HCT116 (cell line): ENCODE measurements around the gene PTBP1. TPM values are rescaled to one million over a fixed set of nuclear protein-coding genes. Genes with fewer than 3 reads are reported as not detected.

Experiments
- ATAC-seq: fragments of 200-7000 bp; cut with Tn5 transposase; 2 replicates; pipeline ENCODE4 v1.9.1; 2020; ENCODE audit warnings: mild to moderate bottlenecking, moderate library complexity
- BruUV-seq: library from RNA; stranded (reverse); fragments of 400-500 nt; replicated peaks from 2 replicates; lab custom pipeline; 2021; lab: Mats Ljungman, UMichigan
- CTCF ChIA-PET: fragments of 300-600 bp; sonication (Branson Sonifier 250); formaldehyde crosslinking; loops from one replicate; lab custom pipeline; 2021; ENCODE audit warnings: antibody characterized with exemption; lab: Charles Lee
- POLR2A ChIA-PET: fragments of 300-600, 350-600 bp; sonication (Branson Sonifier 250); formaldehyde crosslinking; loops from one replicate; lab custom pipeline; 2021; ENCODE audit warnings: antibody characterized with exemption; lab: Charles Lee
- RAD21 ChIA-PET, 2 experiments: fragments of 300-600 bp; sonication (Branson Sonifier 250); formaldehyde crosslinking; loops; one replicate each; lab custom pipeline; 2023; ENCODE audit warnings: low total read pairs in 2 of 2; ENCODE audit not compliant: uncharacterized antibody in 2 of 2, unreplicated experiment in 2 of 2, low non-redundant PET in 1 of 2; lab: Charles Lee
- DNase-seq: peaks from one replicate; pipeline ENCODE4 v3.0.0-alpha.2; 2010; ENCODE audit warnings: low read depth, low spot score
- H2AFZ ChIP-seq: fragments of 200-600 bp; shearing (Covaris generic), sonication (generic); 2 replicates; pipeline ENCODE4 v1.6.1; 2017; ENCODE audit warnings: low read depth, mixed run types, mixed read lengths, antibody characterized with exemption, low read length; ENCODE audit not compliant: poor library complexity, severe bottlenecking
- H3K27ac ChIP-seq: 2 replicates; pipeline ENCODE4 v1.5.1; 2012; ENCODE audit warnings: low read depth, low read length
- H3K27me3 ChIP-seq: fragments of 200-600 bp; sonication (generic); 2 replicates; pipeline ENCODE4 v1.6.1; 2016; ENCODE audit warnings: mixed run types, low read length, mixed read lengths; ENCODE audit not compliant: insufficient read depth
- H3K36me3 ChIP-seq, 2 experiments: fragments of 200-500 bp in 1 of 2; fragments of 200-600 bp in 1 of 2; sonication (Bioruptor generic) in 1 of 2; sonication (generic) in 1 of 2; 2 replicates each; pipeline versions ENCODE4 v1.5.1 to v1.6.1; 2014 to 2016; ENCODE audit warnings: low read length in 2 of 2, inconsistent platforms in 1 of 2, mixed read lengths in 1 of 2, mixed run types in 1 of 2; ENCODE audit not compliant: insufficient read depth in 2 of 2, control insufficient read depth in 1 of 2
- H3K4me1 ChIP-seq, 2 experiments: fragments of 200-600 bp in 1 of 2; sonication (generic) in 1 of 2; 2 replicates each; pipeline versions ENCODE4 v1.5.1 to v1.6.1; 2012 to 2017; ENCODE audit warnings: low read length in 2 of 2, inconsistent platforms in 1 of 2, mild to moderate bottlenecking in 1 of 2, mixed read lengths in 1 of 2, mixed run types in 1 of 2, moderate library complexity in 1 of 2; ENCODE audit not compliant: insufficient read depth in 2 of 2, control insufficient read depth in 1 of 2
- H3K4me2 ChIP-seq: fragments of 200-600 bp; sonication (generic); 2 replicates; pipeline ENCODE4 v1.6.1; 2017; ENCODE audit warnings: mixed run types, low read length, mixed read lengths
- H3K4me3 ChIP-seq, 2 experiments: fragments of 200-600 bp in 1 of 2; sonication (generic) in 1 of 2; replicated peaks in 1 of 2; 2 replicates each; pipeline ENCODE4 v1.5.1; 2011 to 2016; ENCODE audit warnings: low read length in 2 of 2, control low read depth in 1 of 2, low read depth in 1 of 2, mild to moderate bottlenecking in 1 of 2, mixed read lengths in 1 of 2, mixed run types in 1 of 2
- H3K79me2 ChIP-seq: fragments of 200-600 bp; sonication (generic); 2 replicates; pipeline ENCODE4 v1.6.1; 2017; ENCODE audit warnings: mild to moderate bottlenecking, mixed run types, low read length, moderate library complexity, mixed read lengths; ENCODE audit not compliant: insufficient read depth
- H3K9ac ChIP-seq: fragments of 200-600 bp; sonication (generic); 2 replicates; pipeline ENCODE4 v1.6.1; 2016; ENCODE audit warnings: low read length, mixed read lengths
- H3K9me2 ChIP-seq: fragments of 200-600 bp; sonication (generic), shearing (Covaris generic); 2 replicates; pipeline ENCODE4 v1.6.1; 2017; ENCODE audit warnings: mixed run types, mild to moderate bottlenecking, moderate library complexity; ENCODE audit not compliant: insufficient read depth
- H3K9me3 ChIP-seq, 2 experiments: fragments of 200-500 bp in 1 of 2; fragments of 200-600 bp in 1 of 2; sonication (Bioruptor generic) in 1 of 2; sonication (generic) in 1 of 2; 2 replicates each; pipeline ENCODE4 v1.6.1; 2014 to 2017; ENCODE audit warnings: low read length in 2 of 2, mixed read lengths in 2 of 2, inconsistent platforms in 1 of 2, low read depth in 1 of 2, mild to moderate bottlenecking in 1 of 2, mixed run types in 1 of 2, moderate library complexity in 1 of 2; ENCODE audit not compliant: control insufficient read depth in 1 of 2, insufficient read depth in 1 of 2
- H4K20me1 ChIP-seq: fragments of 200-600 bp; sonication (generic), shearing (Covaris generic); 2 replicates; pipeline ENCODE4 v1.6.1; 2017; ENCODE audit warnings: mixed run types, mild to moderate bottlenecking, moderate library complexity; ENCODE audit not compliant: insufficient read depth
- ATF3 ChIP-seq: IDR thresholded peaks from 2 replicates; pipeline ENCODE4 v1.6.1; 2012
- CBX3 ChIP-seq: IDR thresholded peaks from 2 replicates; pipeline ENCODE4 v1.6.1; 2012; ENCODE audit warnings: low read depth
- CEBPB ChIP-seq: IDR thresholded peaks from 2 replicates; pipeline ENCODE4 v1.6.1; 2012; ENCODE audit warnings: low read depth
- CTCF ChIP-seq, 3 experiments: fragments of 200-600 bp in 1 of 3; sonication (generic) in 1 of 3; IDR thresholded peaks in 2 of 3; conservative IDR thresholded peaks in 1 of 3; 2 replicates each; pipeline ENCODE4 v1.5.1; 2012 to 2017; ENCODE audit warnings: low read depth in 2 of 3, low read length in 2 of 3, antibody characterized with exemption in 1 of 3, borderline replicate concordance in 1 of 3, control low read depth in 1 of 3, mild to moderate bottlenecking in 1 of 3, mixed read lengths in 1 of 3, mixed run types in 1 of 3, moderate library complexity in 1 of 3; ENCODE audit not compliant: insufficient read depth in 1 of 3
- EGR1 ChIP-seq: IDR thresholded peaks from 2 replicates; pipeline ENCODE4 v1.6.1; 2012; ENCODE audit warnings: low read depth
- EZH2 ChIP-seq: fragments of 200-600 bp; sonication (generic); IDR thresholded peaks from 2 replicates; pipeline ENCODE4 v1.6.1; 2017; ENCODE audit warnings: antibody characterized with exemption, mixed run types
- FOSL1 ChIP-seq: IDR thresholded peaks from 2 replicates; pipeline ENCODE4 v1.6.1; 2012; ENCODE audit warnings: low read depth
- POLR2A ChIP-seq: IDR thresholded peaks from 2 replicates; pipeline ENCODE4 v1.7.0; 2011; ENCODE audit warnings: borderline replicate concordance; ENCODE audit not compliant: insufficient read depth, insufficient read length; ENCODE audit errors: extremely low read depth
- RAD21 ChIP-seq: IDR thresholded peaks from 2 replicates; pipeline ENCODE4 v1.6.1; 2012; ENCODE audit warnings: low read depth, mild to moderate bottlenecking
- REST ChIP-seq: IDR thresholded peaks from 2 replicates; pipeline ENCODE4 v1.6.1; 2012; ENCODE audit warnings: low read depth
- TCF7L2 ChIP-seq: IDR thresholded peaks from 2 replicates; pipeline ENCODE4 v1.7.0; 2011; ENCODE audit warnings: borderline replicate concordance, inconsistent platforms; ENCODE audit not compliant: insufficient read depth, insufficient read length; ENCODE audit errors: extremely low read depth
- YY1 ChIP-seq: IDR thresholded peaks from 2 replicates; pipeline ENCODE4 v1.6.1; 2011; ENCODE audit warnings: low read length, low read depth, moderate library complexity, mild to moderate bottlenecking; ENCODE audit not compliant: insufficient replicate concordance; ENCODE audit errors: extremely low read depth
- ZFX ChIP-seq: fragments of 450-650 bp; IDR thresholded peaks from 2 replicates; pipeline ENCODE4 v1.6.1; 2017
- ZNF274 ChIP-seq: fragments of 200-500 bp; sonication (Bioruptor generic); IDR thresholded peaks from 2 replicates; pipeline ENCODE4 v1.6.1; 2014; ENCODE audit warnings: mild to moderate bottlenecking, low read depth, low read length, inconsistent platforms
- intact Hi-C: fragments of 100-400 bp; cut with micrococcal nuclease; formaldehyde crosslinking; loops from 2 replicates; pipeline ENCODE4 v1.10.0; 2022
- total RNA-seq: library from RNA; stranded (reverse); gene quantifications from one replicate; pipeline ENCODE4 v1.2.1, GENCODE V29; 2021; ENCODE audit not compliant: unreplicated experiment
- TF ChIP-seq, protein P1 (sequence below): IDR thresholded peaks from 2 replicates; pipeline ENCODE4 v1.6.1; 2011; ENCODE audit warnings: mild to moderate bottlenecking, low read length, moderate library complexity; ENCODE audit not compliant: insufficient replicate concordance; ENCODE audit errors: extremely low read depth

The PTBP1 gene
- total RNA-seq, 1 experiment from 2014 or later: 676 TPM

DNA sequence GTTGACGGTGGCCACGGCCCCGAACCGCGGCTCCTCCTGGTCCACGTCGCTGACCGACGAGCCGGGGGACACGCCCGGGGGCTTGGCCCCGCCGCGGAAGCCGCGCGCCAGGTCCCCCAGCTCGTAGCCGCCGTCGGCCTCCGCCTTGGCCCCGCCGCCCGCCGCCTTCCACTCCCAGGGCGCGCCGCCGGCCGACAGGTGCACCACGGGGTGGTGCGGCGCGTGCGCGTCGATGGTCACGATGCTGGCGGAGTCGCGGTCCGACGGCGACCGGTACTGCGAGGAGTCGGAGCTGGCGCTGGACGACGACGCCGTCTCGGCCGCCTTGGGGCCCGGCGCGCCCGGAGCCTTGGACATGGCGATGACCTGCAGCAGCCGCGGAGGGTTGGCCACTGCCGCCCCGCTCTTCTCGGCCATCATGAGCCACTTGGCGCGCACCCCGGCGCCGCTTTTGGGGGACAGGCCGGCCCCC, 15.5 kb downstream of the PTBP1 start:
- ATAC-seq (no peak; the same call in 1 of the 2 replicates), DNase-seq (no peak)
- H4K20me1 ChIP-seq: peaks cover 8% of the 10 kb centered on the region; the same call in 1 of the 2 replicates
- no peak overlapping the region for H3K27ac ChIP-seq
- no peak overlapping the region for H2AFZ ChIP-seq
- H3K4me3 ChIP-seq: no peak overlapping the region
- ChIA-PET RAD21 (no interaction called here), POLR2A (no interaction called here), CTCF (no interaction called here)
- no peaks in the 10 kb centered on the region for H3K9me3 ChIP-seq
- no peaks in the 10 kb centered on the region for H3K9me2 ChIP-seq
- peaks cover 26 to 35% of the 10 kb centered on the region in 2 experiments; a peak in 3 of 4 replicates for H3K36me3 ChIP-seq
- H3K9ac ChIP-seq: no peak overlapping the region
- no peaks in the 10 kb centered on the region for H3K27me3 ChIP-seq
- BruUV-seq: no TSS peak
- intact Hi-C loops: no loop called here
- H3K79me2 ChIP-seq: peaks cover 37% of the 10 kb centered on the region
- no peaks in the 10 kb centered on the region for H3K4me1 ChIP-seq
- TF ChIP-seq CTCF (IDR thresholded peaks at IDR 0.05 in 2 of 3, conservative IDR thresholded peaks at IDR 0.05 in 1 of 3; ENCODE audit: borderline replicate concordance in 1 of 3, insufficient read depth in 1 of 3, low read depth in 2 of 3, low read length in 2 of 3) (no peak), ZFX (no peak), RAD21 (no peak), CEBPB (no peak), CBX3 (no peak), YY1 (no peak), EZH2 (no peak), REST (no peak), ATF3 (no peak), FOSL1 (no peak), TCF7L2 (no peak), POLR2A (no peak), ZNF274 (no peak), EGR1 (no peak)
- TF ChIP-seq, protein P1, sequence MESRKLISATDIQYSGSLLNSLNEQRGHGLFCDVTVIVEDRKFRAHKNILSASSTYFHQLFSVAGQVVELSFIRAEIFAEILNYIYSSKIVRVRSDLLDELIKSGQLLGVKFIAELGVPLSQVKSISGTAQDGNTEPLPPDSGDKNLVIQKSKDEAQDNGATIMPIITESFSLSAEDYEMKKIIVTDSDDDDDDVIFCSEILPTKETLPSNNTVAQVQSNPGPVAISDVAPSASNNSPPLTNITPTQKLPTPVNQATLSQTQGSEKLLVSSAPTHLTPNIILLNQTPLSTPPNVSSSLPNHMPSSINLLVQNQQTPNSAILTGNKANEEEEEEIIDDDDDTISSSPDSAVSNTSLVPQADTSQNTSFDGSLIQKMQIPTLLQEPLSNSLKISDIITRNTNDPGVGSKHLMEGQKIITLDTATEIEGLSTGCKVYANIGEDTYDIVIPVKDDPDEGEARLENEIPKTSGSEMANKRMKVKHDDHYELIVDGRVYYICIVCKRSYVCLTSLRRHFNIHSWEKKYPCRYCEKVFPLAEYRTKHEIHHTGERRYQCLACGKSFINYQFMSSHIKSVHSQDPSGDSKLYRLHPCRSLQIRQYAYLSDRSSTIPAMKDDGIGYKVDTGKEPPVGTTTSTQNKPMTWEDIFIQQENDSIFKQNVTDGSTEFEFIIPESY: no peak
- TF ChIP-seq, all 23 proteins: peak for 0
- no peak overlapping the region for H3K4me2 ChIP-seq
